GM21717 (cell line): ENCODE measurements around the gene IKZF5.

Source experiments
- ATAC-seq: cut with Tn5 transposase; IDR thresholded peaks from one replicate; pipeline ENCODE4 v1.9.1; 2021; ENCODE audit warnings: mild to moderate bottlenecking, moderate library complexity; ENCODE audit not compliant: unreplicated experiment

The IKZF5 gene

GRCh38 chr10:123008355-123009104 lies at the start of gene IKZF5, which contains the start of gene ACADSB:
TSS of gene IKZF5 (minus strand) at chr10:123008795. CDS start at chr10:122998625, 10,170 bp downstream.
TSS of gene ACADSB (plus strand) at chr10:123009006. CDS start at chr10:123009030, 24 bp downstream.
- ATAC-seq = peak; percentile 86

GRCh38 chr10:123057968-123058367 lies 49.4 kb upstream of the IKZF5 start:
- ATAC-seq = no peak

GRCh38 chr10:123045961-123046731 lies 37.6 kb upstream of the IKZF5 start:
- ATAC-seq = no peak

GRCh38 chr10:123044391-123044790 lies 35.8 kb upstream of the IKZF5 start:
- ATAC-seq = no peak

GRCh38 chr10:123043409-123043925 lies 34.9 kb upstream of the IKZF5 start:
- peak; percentile 65 for ATAC-seq

- no peak for ATAC-seq
Observed at GRCh38 chr10:123042708-123043408, 34.3 kb upstream of the IKZF5 start.

GRCh38 chr10:123039632-123039930 lies 31.0 kb upstream of the IKZF5 start:
- peak; percentile 24 for ATAC-seq

GRCh38 chr10:123038782-123039631 lies 30.4 kb upstream of the IKZF5 start:
- peak; percentile 49 for ATAC-seq

GRCh38 chr10:123035467-123036086 lies 27.0 kb upstream of the IKZF5 start:
- ATAC-seq = no peak

GRCh38 chr10:123034332-123034731 lies 25.7 kb upstream of the IKZF5 start:
- no peak for ATAC-seq

- ATAC-seq = no peak
Observed at GRCh38 chr10:123031124-123031523, 22.5 kb upstream of the IKZF5 start.

GRCh38 chr10:123027861-123028260 lies 19.3 kb upstream of the IKZF5 start:
- ATAC-seq = no peak

GRCh38 chr10:123026302-123026701 lies 17.7 kb upstream of the IKZF5 start:
- no peak for ATAC-seq

GRCh38 chr10:123024540-123024939 lies 15.9 kb upstream of the IKZF5 start:
- ATAC-seq = no peak

GRCh38 chr10:123021517-123021916 lies 12.9 kb upstream of the IKZF5 start:
- ATAC-seq = no peak

- ATAC-seq = no peak
Observed at GRCh38 chr10:123019941-123020703, 11.5 kb upstream of the IKZF5 start.

GRCh38 chr10:123019264-123019663 lies 10.7 kb upstream of the IKZF5 start:
- ATAC-seq = no peak

GRCh38 chr10:123018531-123018930 lies 9.9 kb upstream of the IKZF5 start:
- no peak for ATAC-seq

- ATAC-seq = no peak
Observed at GRCh38 chr10:123017421-123018165, 9.0 kb upstream of the IKZF5 start.
